AG04450 (cell line): Measurements from ENCODE around the gene NELFE. TPM values are rescaled to one million over a fixed set of nuclear protein-coding genes. Genes with fewer than 3 reads are reported as not detected.

Source experiments
- CTCF ChIA-PET: fragments of 300-600, 350-600 bp; formaldehyde crosslinking; extraction: SDS; loops from one replicate; lab custom pipeline; 2022; ENCODE audit warnings: antibody characterized with exemption, inconsistent platforms; lab: Charles Lee
- POLR2A ChIA-PET: fragments of 350-600 bp; formaldehyde crosslinking; extraction: SDS; loops from one replicate; lab custom pipeline; 2021; ENCODE audit warnings: antibody characterized with exemption, inconsistent platforms; lab: Yijun Ruan, JAX
- DNase-seq: peaks from one replicate; pipeline ENCODE4 v3.0.0-alpha.2; 2011; ENCODE audit warnings: low read depth, low spot score
- H3K27ac ChIP-seq: one replicate; pipeline ENCODE4 v1.5.1; 2012; ENCODE audit warnings: low read depth, low read length, control low read depth
- H3K27me3 ChIP-seq: one replicate; pipeline ENCODE4 v1.6.0; 2012; ENCODE audit warnings: low read length; ENCODE audit not compliant: control insufficient read depth, insufficient read depth
- H3K4me3 ChIP-seq: 2 replicates; pipeline ENCODE4 v1.5.1; 2011; ENCODE audit warnings: mild to moderate bottlenecking, low read depth, low read length, control low read depth
- H3K9me3 ChIP-seq: 2 replicates; pipeline ENCODE4 v1.5.1; 2012; ENCODE audit warnings: low read length; ENCODE audit not compliant: control insufficient read depth, insufficient read depth
- CTCF ChIP-seq: IDR thresholded peaks from 2 replicates; pipeline ENCODE4 v1.5.1; 2011; ENCODE audit warnings: low read depth, low read length, control low read depth, inconsistent platforms
- polyA plus RNA-seq: library from polyadenylated mRNA; depleted of rRNA; stranded (reverse); fragments of >200 nt; gene quantifications from 2 replicates; pipeline ENCODE4 v1.2.3, GENCODE V29; 2011

Gene NELFE
- polyA plus RNA-seq, 1 experiment = 51.4 TPM

DNA sequence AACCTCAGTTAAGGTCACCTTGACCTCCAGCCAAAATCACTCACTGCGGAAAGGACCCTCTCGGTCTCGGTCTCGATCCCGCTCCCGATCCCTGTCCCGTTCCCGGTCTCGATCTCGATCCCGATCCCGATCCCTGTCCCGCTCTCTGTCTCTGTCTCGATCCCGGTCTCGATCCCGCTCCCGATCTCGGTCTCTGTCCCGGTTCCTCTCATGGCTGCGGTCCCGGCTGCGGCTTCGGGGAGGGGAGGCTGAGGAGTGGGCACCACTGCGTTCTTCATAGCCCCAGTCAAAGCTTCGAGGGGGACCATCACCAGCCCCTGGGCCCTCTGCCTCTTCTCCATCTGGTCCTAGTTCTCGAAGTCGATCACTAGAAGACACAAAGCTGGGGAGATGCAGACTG is 4.3 kb downstream of the NELFE start:
- no peak overlapping the region for H3K4me3 ChIP-seq
- ChIA-PET CTCF (no interaction called here), POLR2A (no interaction called here)
- H3K27me3 ChIP-seq = no peaks in the 10 kb centered on the region
- TF ChIP-seq CTCF = no peak
- H3K9me3 ChIP-seq = no peaks in the 10 kb centered on the region
- DNase-seq = no peak
- H3K27ac ChIP-seq = no peak overlapping the region

GRCh38 chr6:31952890-31953289 is 5.9 kb downstream of the NELFE start:
- CTCF ChIA-PET = interaction anchor here (0.5 to 3.3 kb wide), 27 partner anchors 9 to 364 kb away, joined by 3 to 44 read pairs (median 5); partner anchors contain the start of genes DXO, EHMT2, GPANK1 and LY6G5C
- POLR2A ChIA-PET = interaction anchor here (0.6 to 1.3 kb wide), 4 partner anchors 19 to 117 kb away, joined by 3 to 5 read pairs (median 3); partner anchors contain the start of genes DXO and EHMT2
- no peak overlapping the region for H3K27ac ChIP-seq

DNA sequence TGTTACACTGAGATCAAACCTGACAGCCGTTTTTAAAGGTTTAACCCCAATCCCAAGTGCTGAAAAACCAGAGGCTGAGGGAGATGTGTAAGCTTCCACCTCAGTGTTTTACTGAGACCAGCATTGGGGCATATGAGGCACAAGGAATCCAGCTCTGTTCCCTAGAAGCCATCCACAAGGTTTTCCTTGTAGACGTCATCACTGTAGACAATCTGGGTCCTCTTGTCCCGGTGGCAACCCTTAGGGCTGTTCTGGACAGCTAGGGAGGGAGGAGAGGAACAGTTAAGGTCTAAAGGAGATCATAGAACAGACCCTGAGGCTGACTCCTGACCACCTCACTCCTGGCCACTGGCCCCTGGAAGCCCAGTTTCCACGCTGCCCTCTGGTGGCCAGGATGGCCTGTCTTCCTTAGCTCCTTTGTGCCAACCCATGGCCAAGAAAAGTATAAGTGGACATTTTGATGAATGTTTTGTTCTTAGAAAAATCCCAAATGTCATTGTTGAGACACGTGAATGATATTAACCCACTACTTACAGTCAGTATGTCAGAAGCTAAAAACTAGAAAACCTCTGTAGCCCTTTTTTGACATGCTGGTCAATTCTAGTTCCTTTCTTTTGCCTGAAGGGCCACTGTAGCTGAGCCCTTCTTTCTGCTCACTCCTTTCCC is 6.5 kb downstream of the NELFE start:
- POLR2A ChIA-PET = interaction anchor here (0.8 to 1.3 kb wide), 3 partner anchors 20 to 55 kb away, joined by 3 to 5 read pairs (median 3); partner anchors contain the start of genes DXO and EHMT2
- DNase-seq = peak; percentile 30
- peak; percentile 87 for TF ChIP-seq CTCF
- CTCF ChIA-PET = interaction anchor here (0.5 to 3.3 kb wide), 30 partner anchors 9 to 364 kb away, joined by 3 to 44 read pairs (median 5); partner anchors contain the start of genes DDAH2, DXO, EHMT2 and GPANK1
- no peak overlapping the region for H3K27ac ChIP-seq
- no peaks in the 10 kb centered on the region for H3K27me3 ChIP-seq
- no peak overlapping the region for H3K4me3 ChIP-seq
- no peaks in the 10 kb centered on the region; the same call in 1 of the 2 replicates for H3K9me3 ChIP-seq

More at GRCh38 chr6:31952890-31953289, 5.9 kb downstream of the NELFE start:
- DNase-seq = no peak
- Histone ChIP-seq H3K4me3 (no peak overlapping the region), H3K9me3 (no peaks in the 10 kb centered on the region), H3K27me3 (no peaks in the 10 kb centered on the region)
- no peak for TF ChIP-seq CTCF

- H3K4me3 ChIP-seq = no peak overlapping the region
- ChIA-PET POLR2A (interaction anchor here (1.0 kb wide), 1 partner anchor 12 kb away, joined by 3 read pairs; no protein-coding TSS in a partner anchor), CTCF (interaction anchor here (1.0 to 3.3 kb wide), 3 partner anchors 9 to 53 kb away, joined by 3 to 44 read pairs (median 4); partner anchors contain the start of genes EHMT2, NELFE and SKIC2)
- H3K27ac ChIP-seq = no peak overlapping the region
- no peaks in the 10 kb centered on the region; the same call in 1 of the 2 replicates for H3K9me3 ChIP-seq
- H3K27me3 ChIP-seq = no peaks in the 10 kb centered on the region
- no peak for TF ChIP-seq CTCF
- no peak for DNase-seq
Measured at GRCh38 chr6:31949926-31950548, 8.7 kb downstream of the NELFE start.
